ENCODE measurements around the gene ATL3.
A peak's percentile ranks its signal among the peaks of the same experiment; 100 is the strongest.
"Not testable (repeated sequence)": the region's sequence is repeated elsewhere in the genome, so short reads cannot be mapped to it uniquely, and the experiment has no call there.

ATL3 gene

DNA sequence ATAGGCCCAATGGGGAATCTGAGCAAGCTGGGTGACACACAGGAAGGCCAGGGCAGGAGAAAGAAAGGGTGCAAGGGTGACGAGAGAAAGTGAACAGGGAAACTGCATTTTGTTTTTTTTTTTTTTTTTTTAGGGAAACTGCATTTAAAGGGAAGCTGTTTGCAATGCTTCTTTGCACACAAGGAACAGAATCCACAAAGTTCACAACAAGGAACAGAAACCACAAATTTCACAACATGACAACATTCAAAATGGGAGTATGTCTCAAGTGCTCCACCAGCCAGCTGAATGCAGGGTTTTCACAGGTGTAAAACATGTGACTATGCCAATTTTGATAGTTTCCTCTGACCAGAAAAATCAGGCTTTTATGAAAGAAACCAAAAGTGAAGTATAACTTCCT, 50.1 kb downstream of the ATL3 start:
- DNase-seq (ENCODE audit: low read depth in 2 of 2), result no peak

DNA sequence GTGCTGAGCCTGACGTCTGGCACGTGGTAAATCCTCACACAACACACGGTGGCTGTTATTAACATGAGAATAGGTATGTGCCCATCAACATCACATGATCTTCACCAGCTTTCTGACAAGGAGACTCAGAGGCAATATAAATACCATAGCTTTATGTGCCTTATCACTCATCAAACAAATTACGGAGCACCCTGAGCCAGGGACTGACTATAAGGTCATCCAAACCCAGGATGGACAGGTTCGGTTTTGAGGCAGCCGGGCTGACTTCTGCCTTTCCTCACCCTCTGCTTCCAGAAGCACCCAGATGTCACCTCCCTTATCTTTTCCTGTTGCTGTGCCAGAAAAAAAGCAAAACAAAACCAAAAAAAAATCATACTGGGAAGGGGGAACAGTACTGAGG, 51.2 kb downstream of the ATL3 start:
- no peak for DNase-seq (ENCODE audit: low read depth in 2 of 2)

- DNase-seq (ENCODE audit: low read depth in 2 of 2), result not testable (repeated sequence)
These were observed 53.5 kb downstream of the ATL3 start for GRCh38 chr11:63617686-63618085.

GRCh38 chr11:63616953-63617352, 54.2 kb downstream of the ATL3 start:
- DNase-seq (ENCODE audit: low read depth in 2 of 2), result no peak

GRCh38 chr11:63614136-63614671, 57.0 kb downstream of the ATL3 start, which contains the start of gene PLAAT3:
PLAAT3 (minus strand) TSS chr11:63614433; CDS start chr11:63614014, 419 bp downstream.
- DNase-seq (ENCODE audit: low read depth in 2 of 2), result peak in 1 of 2 donors; percentile 20

DNA sequence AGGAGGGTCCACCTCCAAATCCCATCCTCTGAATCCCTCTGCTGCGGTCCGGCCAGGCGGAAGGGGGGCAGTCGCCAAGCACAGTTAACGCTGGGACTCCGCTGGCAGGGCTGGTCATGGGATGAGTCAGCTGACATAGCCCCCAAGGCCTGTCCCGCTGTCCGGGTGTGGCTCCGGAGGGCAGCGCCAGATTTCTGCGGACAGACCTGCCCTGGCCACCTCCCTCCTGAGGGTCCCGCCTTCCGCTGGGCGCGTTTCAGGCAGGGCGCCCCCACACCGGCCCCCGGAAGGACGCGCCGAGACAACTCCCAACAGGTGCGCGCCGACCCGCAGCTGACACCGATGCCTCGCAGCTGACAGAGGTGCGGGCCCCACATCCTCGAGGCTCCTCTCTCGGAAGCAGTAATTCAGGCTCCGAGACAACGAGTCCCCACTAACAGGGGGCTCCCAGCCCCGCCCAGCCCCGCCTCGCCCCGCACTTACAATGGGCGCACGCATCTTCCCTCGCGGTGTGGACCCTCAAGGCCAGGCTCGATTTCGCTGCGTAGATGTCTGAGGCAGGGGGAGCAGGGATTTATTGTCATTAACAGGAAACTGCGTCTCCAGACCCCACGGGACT, 57.5 kb downstream of the ATL3 start:
- peak; percentile 5 to 16 for DNase-seq (ENCODE audit: low read depth in 2 of 2)

DNA sequence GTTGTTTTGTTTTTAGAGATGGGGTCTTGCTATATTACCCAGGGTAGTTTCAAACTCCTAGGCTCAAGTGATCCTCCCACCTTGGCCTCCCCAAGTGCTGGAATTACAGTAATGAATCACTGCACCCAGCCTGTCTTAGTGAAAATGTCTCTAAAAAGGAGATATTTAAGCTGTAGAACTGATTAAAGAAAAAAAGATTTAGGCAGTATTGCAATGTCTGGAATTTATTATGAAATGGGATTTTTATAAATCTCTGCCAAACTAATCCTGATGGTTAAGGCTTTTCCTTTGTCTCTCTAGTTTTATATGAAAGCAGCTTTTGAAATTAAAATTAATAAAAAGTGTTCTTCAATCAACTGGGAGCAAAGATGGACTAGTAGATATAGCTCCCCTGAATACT, 59.0 kb downstream of the ATL3 start:
- DNase-seq (ENCODE audit: low read depth in 2 of 2), result no peak

GRCh38 chr11:63611395-63611747, 59.8 kb downstream of the ATL3 start:
- no peak for DNase-seq (ENCODE audit: low read depth in 2 of 2)

DNA sequence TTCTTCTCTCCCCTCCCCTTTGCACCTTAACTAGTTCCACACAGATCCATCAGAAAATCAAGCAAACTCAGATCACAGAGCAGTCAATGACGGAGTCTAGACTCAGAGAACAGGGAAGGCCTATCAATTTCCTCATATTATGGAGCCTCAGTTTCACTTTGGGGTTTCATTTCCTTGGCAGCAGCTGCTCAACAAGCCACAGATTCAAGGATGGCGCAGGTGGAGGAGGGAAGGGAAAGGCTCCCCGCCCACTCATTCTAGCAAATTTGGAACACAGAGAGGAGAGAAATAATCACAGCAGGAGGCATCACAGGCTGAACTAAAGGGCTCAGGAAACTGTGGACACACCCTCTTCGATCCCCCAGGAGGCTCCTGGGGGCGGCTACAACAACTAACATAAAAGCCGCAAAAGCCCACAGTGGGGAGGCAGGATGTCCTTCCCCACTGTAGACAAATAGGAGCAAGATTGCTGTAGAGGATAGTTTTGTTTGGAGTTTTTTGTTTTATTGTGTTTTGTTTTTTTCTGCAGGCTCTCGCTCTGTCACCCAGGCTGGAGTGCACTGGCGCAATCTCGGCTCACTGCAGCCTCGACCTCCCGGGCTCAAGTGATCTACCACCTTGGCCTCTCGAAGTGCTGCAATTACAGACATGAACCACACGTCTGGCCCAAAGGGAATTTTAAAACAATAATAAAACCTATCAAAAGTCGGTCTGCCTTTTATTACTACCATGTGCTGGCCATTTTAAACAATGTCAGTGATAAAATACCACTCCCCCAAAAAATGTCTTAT, 60.4 kb downstream of the ATL3 start:
- no peak for DNase-seq (ENCODE audit: low read depth in 2 of 2)

- DNase-seq (ENCODE audit: low read depth in 2 of 2), result no peak
These were observed 61.1 kb downstream of the ATL3 start for GRCh38 chr11:63609971-63610580.

DNA sequence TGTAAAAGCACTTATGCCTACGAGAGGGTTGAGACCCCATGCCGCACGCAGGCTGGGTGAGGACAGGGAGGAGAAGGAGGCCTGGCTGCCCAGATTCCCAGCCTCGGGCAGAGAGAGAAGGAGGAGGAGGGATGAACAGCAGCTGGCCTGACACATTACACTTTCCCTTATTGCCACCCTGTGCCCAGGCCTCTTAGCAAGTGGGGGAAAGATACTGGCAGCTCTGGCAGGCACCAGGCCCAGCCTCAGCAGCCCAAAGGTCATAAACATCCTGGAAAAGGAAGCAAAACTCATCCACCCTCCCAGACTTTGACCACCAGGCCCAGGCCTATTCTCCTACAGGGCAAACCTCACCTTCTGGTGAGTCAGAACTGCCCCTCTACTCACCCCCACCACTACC, 61.6 kb downstream of the ATL3 start:
- no peak for DNase-seq (ENCODE audit: low read depth in 2 of 2)

DNA sequence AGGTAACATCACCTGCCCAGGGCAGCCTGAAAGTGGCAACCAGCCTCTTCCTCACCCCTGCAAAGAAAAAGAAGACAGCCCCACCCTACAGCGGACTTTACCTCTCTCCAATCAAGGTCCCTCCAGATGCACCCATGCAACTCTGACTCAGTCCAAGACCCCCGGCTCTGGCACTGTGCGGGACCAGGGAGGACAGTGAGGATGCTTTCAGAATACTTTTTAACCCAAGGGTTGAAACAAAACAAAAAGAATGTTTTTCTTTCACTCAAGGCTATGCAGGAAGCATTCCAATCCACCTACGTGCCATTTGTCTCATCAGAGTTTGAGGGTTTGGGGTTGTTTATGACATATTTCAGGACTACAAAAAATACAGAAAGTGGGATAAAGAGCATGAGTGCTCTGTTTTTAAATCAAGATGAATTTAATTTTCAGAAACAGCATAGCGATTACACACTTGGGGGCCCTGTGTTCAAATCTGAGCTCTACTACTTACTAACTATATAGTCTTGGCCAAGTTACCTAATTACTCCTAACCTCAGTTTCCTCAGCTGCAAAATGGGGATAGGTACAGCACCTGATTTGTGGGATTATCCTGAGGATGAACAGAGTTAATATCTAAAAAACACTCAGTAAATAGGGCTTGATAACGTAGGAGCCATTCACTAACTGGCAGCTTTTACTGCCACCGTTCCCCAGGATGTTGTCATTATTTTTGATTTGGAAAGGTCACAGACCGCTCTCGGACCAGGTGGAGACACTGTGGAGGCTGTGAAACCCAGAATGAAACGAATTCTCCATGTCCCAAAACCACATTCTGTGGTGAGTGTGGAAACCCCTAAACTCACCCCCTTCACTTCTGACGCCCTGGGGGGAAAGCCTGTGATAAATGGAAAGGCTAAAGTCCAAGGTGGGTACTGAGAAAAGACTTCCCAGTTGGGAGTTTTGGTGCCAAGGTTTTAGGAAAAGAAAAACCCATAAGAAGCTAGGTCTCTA, 62.5 kb downstream of the ATL3 start:
- DNase-seq (ENCODE audit: low read depth in 2 of 2), result no peak

DNA sequence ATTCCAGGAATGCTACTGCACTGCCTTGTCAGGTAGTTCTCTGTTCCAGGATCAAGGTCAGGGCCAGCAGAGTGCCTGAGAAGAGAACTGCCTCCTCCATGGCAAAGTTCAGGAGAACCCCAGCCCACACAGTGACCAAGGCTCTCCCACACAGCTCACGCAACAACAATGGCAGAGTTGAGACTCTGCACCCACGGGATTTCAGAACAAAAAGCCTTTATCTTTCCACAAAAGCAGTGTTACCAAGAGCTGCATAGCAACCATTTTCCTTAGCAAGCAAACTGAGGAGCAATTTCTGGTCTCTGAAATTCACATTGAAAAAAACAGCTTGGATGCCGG, 68.0 kb downstream of the ATL3 start:
- DNase-seq (ENCODE audit: low read depth in 2 of 2), result no peak

DNA sequence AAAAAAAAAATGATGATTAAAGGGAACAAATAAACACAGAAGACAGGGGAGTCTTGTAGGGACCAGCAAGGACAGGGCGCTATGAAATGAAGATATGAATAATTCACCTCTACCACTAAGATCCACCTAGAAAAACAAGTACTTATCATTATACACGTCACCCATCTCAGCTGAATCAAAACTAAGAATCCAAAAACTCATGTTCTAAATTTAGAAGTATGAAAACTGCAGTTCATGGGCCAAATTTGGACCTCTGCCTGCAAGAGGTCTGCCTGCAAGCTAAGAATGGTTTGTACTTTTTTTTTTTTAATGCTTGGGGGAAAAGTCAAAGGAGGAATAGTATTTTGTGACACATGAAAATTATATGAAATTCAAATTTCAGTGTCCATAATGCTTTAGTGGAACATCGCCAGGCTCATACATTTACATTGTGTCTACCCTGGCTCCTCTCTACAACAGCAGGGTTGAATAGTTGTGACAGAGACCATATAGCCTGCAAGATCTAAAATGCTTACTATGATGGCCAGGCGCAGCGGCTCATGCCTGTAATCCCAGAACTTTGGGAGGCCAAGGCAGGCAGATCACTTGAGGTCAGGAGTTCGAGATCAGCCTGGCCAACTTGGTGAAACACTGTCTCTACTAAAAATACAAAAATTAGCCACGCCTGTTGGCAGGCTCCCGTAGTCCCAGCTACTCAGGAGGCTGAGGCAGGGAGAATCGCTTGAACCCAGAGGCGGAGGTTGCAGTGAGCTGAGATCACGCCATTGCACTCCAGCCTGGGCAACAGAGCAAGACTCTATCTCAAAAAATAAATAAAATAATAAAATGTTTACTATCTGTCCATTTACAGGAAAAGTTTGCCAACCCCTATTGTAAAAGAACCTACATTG, 68.6 kb downstream of the ATL3 start:
- DNase-seq (ENCODE audit: low read depth in 2 of 2), result not testable (repeated sequence)

- no peak for DNase-seq (ENCODE audit: low read depth in 2 of 2)
These were observed 71.7 kb downstream of the ATL3 start for GRCh38 chr11:63599211-63600122.

DNA sequence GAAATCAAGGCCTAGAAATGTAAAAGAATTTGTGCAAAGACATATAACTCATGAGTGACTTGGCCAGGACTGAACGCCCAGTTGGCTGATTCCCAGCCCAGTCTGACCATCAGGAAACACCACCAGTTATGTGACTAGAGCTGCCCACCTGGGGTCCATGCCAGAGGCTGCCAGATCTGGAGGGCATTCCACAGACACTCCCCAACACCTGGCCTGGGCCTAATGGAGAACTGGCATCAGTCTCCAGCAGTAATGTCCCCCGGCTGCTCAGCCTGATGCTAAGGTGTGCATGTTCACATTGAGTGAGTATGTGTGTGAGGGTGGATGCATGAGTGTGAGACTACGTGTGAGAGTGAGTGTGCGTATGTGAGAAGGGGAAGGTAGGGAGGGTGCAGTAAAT, 72.6 kb downstream of the ATL3 start:
- DNase-seq (ENCODE audit: low read depth in 2 of 2), result no peak

- DNase-seq (ENCODE audit: low read depth in 2 of 2), result no peak
These were observed 75.9 kb downstream of the ATL3 start for GRCh38 chr11:63595296-63595695.

GRCh38 chr11:63592975-63593395, 78.2 kb downstream of the ATL3 start:
- no peak for DNase-seq (ENCODE audit: low read depth in 2 of 2)

GRCh38 chr11:63590024-63590788, 81.0 kb downstream of the ATL3 start:
- DNase-seq (ENCODE audit: low read depth in 2 of 2), result no peak
